A673 (cell line): ENCODE results near the gene TECPR1. TPM values are rescaled to one million over a fixed set of nuclear protein-coding genes. Genes with fewer than 3 reads are reported as not detected.

Source experiments
- BruUV-seq: library from RNA; stranded (reverse); fragments of 400-500 nt; replicated peaks from 2 replicates; lab custom pipeline; 2021; lab: Mats Ljungman, UMichigan
- CTCF ChIA-PET: fragments of 300-600 bp; sonication (Branson Sonifier 250); formaldehyde crosslinking; loops from one replicate; lab custom pipeline; 2022; ENCODE audit warnings: antibody characterized with exemption; lab: Charles Lee
- POLR2A ChIA-PET: fragments of 300-600 bp; sonication (Branson Sonifier 250); formaldehyde crosslinking; loops from one replicate; lab custom pipeline; 2022; ENCODE audit warnings: antibody characterized with exemption; ENCODE audit not compliant: low non-redundant PET; lab: Charles Lee
- DNase-seq: peaks from one replicate; pipeline ENCODE4 v3.0.0-alpha.2; 2015; ENCODE audit warnings: low spot score
- H3K27ac ChIP-seq: fragments of 200-600 bp; sonication (generic); 2 replicates; pipeline ENCODE4 v1.5.1; 2016; ENCODE audit warnings: mixed run types, low read depth, mild to moderate bottlenecking, mixed read lengths, antibody characterized with exemption, low read length; ENCODE audit not compliant: poor library complexity, severe bottlenecking
- H3K27me3 ChIP-seq: fragments of 200-600 bp; sonication (generic); replicated peaks from 2 replicates; pipeline ENCODE4 v1.6.1; 2017; ENCODE audit warnings: mixed run types, low read depth, mild to moderate bottlenecking, mixed read lengths, antibody characterized with exemption, low read length; ENCODE audit not compliant: insufficient read depth, poor library complexity
- H3K36me3 ChIP-seq: fragments of 200-600 bp; sonication (generic); 2 replicates; pipeline ENCODE4 v1.6.1; 2016; ENCODE audit warnings: mixed run types, mild to moderate bottlenecking, mixed read lengths, antibody characterized with exemption, low read length; ENCODE audit not compliant: insufficient read depth, poor library complexity, severe bottlenecking
- H3K4me1 ChIP-seq: fragments of 200-600 bp; sonication (generic); 2 replicates; pipeline ENCODE4 v1.6.1; 2017; ENCODE audit warnings: mixed run types, mild to moderate bottlenecking, mixed read lengths, antibody characterized with exemption, low read length; ENCODE audit not compliant: insufficient read depth, poor library complexity, severe bottlenecking
- H3K4me3 ChIP-seq: fragments of 200-600 bp; sonication (generic); 2 replicates; pipeline ENCODE4 v1.5.1; 2016; ENCODE audit warnings: low read depth, mixed run types, mild to moderate bottlenecking, mixed read lengths, low read length; ENCODE audit not compliant: poor library complexity, severe bottlenecking
- H3K9me3 ChIP-seq: fragments of 200-600 bp; sonication (generic); 2 replicates; pipeline ENCODE4 v1.6.1; 2016; ENCODE audit warnings: mixed run types, low read depth, mild to moderate bottlenecking, mixed read lengths, antibody characterized with exemption, low read length; ENCODE audit not compliant: poor library complexity, severe bottlenecking
- CTCF ChIP-seq: fragments of 300-800, 200-600 bp; sonication (generic); conservative IDR thresholded peaks from 2 replicates; pipeline ENCODE4 v1.5.1; 2017; ENCODE audit warnings: low read depth, mild to moderate bottlenecking, antibody characterized with exemption, low read length, moderate library complexity, mixed read lengths
- EZH2 ChIP-seq: fragments of 200-600 bp; sonication (generic); IDR thresholded peaks from 2 replicates; pipeline ENCODE4 v1.6.1; 2017; ENCODE audit warnings: borderline replicate concordance, low read depth, mild to moderate bottlenecking, mixed read lengths, antibody characterized with exemption, low read length; ENCODE audit not compliant: poor library complexity, severe bottlenecking
- intact Hi-C: fragments of 100-400 bp; cut with micrococcal nuclease; formaldehyde crosslinking; loops from one replicate; pipeline ENCODE4 v1.10.0; 2022; ENCODE audit not compliant: unreplicated experiment
- total RNA-seq: library from RNA; stranded (reverse); gene quantifications from 2 replicates; pipeline ENCODE4 v1.2.3, GENCODE V29; 2021

The TECPR1 gene
- total RNA-seq, 1 experiment from 2014 or later: 25.9 TPM

GRCh38 chr7:98229441-98229840 lies 22.6 kb downstream of the TECPR1 start:
- H3K36me3 ChIP-seq: no peaks in the 10 kb centered on the region
- DNase-seq: no peak
- no peaks in the 10 kb centered on the region for H3K27me3 ChIP-seq
- no peaks in the 10 kb centered on the region for H3K9me3 ChIP-seq
- no TSS peak for BruUV-seq
- POLR2A ChIA-PET: no interaction called here
- CTCF ChIA-PET: no interaction called here
- TF ChIP-seq EZH2: no peak
- TF ChIP-seq CTCF: no peak
- no peak overlapping the region for H3K27ac ChIP-seq
- intact Hi-C loops: no loop called here
- no peak overlapping the region for H3K4me3 ChIP-seq
- H3K4me1 ChIP-seq: no peaks in the 10 kb centered on the region

GRCh38 chr7:98228801-98229200 lies 23.2 kb downstream of the TECPR1 start:
- CTCF ChIA-PET: no interaction called here
- Histone ChIP-seq H3K36me3 (no peaks in the 10 kb centered on the region), H3K27ac (no peak overlapping the region), H3K4me3 (no peak overlapping the region), H3K9me3 (no peaks in the 10 kb centered on the region), H3K27me3 (no peaks in the 10 kb centered on the region), H3K4me1 (no peaks in the 10 kb centered on the region)
- DNase-seq: no peak
- TF ChIP-seq EZH2: no peak
- no peak for TF ChIP-seq CTCF
- POLR2A ChIA-PET: no interaction called here
- no TSS peak for BruUV-seq
- intact Hi-C loops: no loop called here

GRCh38 chr7:98227939-98228338 lies 24.1 kb downstream of the TECPR1 start:
- Histone ChIP-seq H3K27ac (no peak overlapping the region), H3K4me1 (no peaks in the 10 kb centered on the region), H3K9me3 (no peaks in the 10 kb centered on the region), H3K4me3 (no peak overlapping the region), H3K36me3 (no peaks in the 10 kb centered on the region), H3K27me3 (no peaks in the 10 kb centered on the region)
- no peak for DNase-seq
- no peak for TF ChIP-seq CTCF
- no peak for TF ChIP-seq EZH2
- ChIA-PET POLR2A (no interaction called here), CTCF (no interaction called here)
- no TSS peak for BruUV-seq
- intact Hi-C loops: no loop called here
